ENCODE results near the gene FAF2. TPM values are rescaled to one million over a fixed set of nuclear protein-coding genes. Genes with fewer than 3 reads are reported as not detected.
"Not testable (repeated sequence)": the region's sequence is repeated elsewhere in the genome, so short reads cannot be mapped to it uniquely, and the experiment has no call there.

Gene FAF2
- total RNA-seq, 1 experiment from 2014 or later, result 66.9 TPM

DNA sequence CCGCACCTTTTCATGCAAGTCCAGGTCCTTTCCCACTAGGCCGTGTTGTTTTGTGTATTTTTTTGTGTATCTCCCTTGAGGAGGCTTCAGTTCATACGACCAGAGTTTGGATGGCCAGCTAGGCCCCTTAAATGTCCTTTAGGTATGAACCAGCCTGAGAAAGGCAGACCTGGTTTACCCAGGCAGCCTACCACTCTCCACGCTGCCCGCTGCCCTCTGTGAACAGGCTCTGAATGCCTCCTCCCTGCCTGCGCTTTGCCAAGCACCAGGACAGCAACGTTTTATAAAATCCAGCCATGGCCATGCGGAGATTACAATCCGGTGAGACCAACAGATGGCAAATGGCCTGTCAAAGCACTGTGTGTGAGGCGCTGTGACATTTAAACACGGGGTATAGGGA is 31.2 kb upstream of the FAF2 start:
- no peak for DNase-seq (ENCODE audit: low read depth)

DNA sequence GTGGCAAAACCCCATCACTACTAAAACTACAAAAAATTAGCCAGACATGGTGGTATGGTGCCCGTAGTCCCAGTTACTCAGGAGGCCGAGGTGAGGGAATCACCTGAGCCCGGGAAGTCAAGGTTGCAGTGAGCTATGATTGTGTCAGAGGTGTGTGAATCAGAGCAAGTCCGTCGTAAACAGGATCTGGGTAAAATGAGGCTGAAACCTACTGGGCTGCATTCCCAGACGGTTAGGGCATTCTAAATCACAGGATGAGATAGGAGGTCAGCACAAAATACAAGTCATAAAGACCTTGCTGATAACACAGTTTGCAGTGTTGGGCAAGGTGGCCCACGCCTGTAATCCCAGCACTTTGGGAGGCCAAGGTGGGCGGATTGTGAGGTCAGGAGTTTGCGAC is 29.9 kb upstream of the FAF2 start:
- DNase-seq (ENCODE audit: low read depth), result no peak

DNA sequence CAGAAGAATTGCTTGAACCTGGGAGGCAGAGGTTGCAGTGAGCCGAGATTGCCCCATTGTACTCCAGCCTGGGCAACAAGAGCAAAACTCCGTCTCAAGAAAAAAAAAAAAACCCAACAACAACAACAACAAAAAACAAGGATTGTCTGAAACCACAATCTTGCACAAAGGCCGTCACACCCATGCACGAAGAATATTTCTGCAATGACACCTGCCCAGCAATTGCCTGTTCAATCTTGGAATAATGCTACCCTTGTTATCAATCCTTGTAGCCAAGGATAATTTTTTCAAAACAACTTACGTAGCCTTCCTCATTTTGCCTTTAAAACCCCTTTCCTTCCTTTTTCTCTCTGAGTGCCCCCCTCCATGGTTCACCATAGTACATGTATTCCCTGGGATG is 28.1 kb upstream of the FAF2 start:
- no peak for DNase-seq (ENCODE audit: low read depth)

DNA sequence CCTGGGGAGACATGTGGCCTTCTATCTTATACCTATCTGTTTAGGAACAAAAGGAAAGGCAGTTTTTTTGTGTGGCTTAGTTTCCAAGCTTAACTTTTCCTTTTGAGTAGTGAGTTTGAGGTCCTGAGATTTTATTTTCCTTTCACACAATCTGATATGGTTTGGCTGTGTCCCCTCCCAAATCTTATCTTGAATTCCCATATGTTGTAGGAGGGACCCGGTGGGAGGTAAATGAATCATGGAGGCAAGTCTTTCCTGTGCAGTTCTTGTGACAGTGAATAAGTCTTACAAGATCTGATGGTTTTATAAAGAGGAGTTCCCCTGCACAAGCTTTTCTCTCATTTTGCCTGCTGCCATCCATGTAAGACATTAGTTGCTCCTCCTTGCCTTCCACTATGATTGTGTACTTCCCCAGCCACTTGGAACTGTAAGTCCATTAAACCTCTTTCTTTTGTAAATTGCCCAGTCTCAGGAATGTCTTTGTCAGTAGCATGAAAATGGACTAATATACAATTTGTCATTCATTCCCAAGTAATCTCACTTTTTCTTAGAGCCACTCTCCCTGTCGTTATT is 27.1 kb upstream of the FAF2 start:
- no peak for DNase-seq (ENCODE audit: low read depth)

DNA sequence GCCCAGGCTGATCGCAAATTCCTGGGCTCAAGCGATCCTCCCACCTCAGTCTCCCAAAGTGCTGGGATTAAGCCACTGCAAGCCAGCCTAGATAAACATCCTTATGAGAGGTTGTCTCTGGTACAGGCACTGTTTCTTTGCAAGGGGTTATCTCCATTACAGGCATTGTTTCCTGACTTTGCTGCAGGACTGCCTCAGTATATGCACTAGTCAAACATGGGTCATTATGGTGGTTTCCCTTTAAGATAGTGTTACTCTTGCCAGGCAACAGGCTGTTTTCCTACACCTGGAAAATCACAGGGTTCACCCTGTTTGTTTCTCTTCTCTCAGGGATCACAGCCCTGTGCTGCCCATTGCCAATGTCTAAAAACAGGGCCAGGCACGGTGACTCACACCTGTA is 24.0 kb upstream of the FAF2 start:
- no peak for DNase-seq (ENCODE audit: low read depth)

DNA sequence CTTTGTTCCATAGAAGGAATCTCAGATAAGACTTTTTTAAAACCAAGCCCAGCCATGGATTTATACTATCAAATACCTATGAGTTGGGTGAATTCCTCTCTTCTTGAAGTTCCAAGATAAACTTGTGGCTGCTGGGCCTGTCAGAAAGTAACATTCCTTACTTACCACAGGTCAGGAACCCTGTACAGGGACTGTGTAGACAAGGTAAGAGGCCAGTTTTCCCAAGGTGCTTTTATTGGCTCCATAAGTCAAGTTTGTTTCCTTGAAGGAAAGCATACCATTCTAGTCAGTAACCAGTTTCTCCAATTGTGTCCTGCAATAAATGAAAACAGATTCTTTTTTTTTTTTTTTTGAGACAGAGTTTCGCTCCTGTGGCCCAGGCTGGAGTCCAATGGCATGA is 23.0 kb upstream of the FAF2 start:
- no peak for DNase-seq (ENCODE audit: low read depth)

DNA sequence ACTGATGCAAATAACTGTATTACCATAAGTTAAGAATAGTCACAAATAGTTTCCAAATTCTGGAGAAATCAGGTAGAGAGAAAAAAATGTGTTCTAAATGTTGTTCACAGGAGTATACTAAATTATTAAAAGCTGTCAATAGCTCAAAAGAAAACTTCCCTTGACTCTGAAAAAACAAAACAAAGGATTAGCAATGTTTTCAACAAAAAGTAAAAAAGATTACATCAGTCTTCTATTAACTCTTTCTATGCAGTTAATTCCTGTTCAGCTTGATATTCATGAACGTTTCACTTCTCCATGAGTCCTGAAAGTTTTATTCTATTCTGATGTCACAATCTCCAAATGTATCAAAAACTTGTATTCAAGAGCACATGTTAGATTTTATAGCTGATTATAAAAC is 22.4 kb upstream of the FAF2 start:
- no peak for DNase-seq (ENCODE audit: low read depth)

DNA sequence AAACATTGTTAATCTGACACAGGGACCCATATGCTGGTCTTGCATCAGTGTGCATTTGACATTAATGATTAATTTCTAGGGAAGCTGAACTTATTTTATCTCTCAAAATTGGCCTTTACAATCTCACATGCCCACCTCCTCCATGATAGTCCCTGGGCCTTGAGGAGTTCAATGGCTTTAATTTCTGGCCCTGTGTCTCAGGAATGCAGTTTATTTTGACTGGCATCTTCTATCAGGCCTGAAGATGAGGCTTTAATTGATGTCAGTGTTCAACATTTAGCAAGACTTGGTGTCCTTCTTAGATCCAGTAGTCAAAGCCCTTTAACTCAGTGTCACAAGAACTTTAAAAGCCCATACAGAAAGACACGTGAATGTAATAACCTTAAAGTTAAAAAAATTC is 21.3 kb upstream of the FAF2 start:
- no peak for DNase-seq (ENCODE audit: low read depth)

DNA sequence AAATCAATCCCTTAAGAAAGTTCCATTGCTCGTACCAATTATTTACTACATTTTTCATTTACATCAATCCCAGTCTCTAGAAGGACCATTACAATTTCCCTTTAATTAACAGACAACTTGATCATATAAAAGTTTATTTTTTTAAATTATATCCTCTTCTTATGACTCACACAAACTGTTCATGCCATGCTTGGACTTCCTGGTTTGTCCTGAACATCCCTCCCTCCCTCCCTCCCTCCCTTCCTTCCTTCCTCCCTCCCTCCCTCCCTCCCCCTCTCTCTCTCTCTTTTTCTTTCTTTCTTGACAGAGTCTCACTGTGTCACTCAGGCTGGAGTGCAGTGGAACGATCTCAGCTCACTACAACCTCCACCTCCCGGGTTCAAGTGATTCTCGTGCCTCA is 20.2 kb upstream of the FAF2 start:
- DNase-seq (ENCODE audit: low read depth), result no peak

DNA sequence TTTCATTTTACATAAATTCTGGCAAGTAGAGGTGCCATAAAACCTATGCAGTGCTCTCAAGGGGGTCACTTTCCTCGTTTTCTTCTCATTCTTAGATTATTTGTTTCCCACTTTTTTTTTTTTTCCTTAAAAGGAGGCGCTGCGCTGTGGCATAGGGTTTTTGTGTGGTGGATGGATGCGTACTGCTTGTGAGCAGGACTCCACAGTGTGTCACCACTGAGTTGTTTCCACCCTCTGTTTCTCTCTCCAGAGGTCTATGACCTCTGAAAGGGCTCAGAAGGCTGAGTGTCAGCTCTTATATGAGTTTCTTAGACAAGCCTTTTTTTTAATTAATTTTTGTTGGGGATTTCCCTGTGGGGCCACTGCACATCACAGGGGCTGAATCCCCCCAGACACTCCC is 18.2 kb upstream of the FAF2 start:
- DNase-seq (ENCODE audit: low read depth), result no peak

DNA sequence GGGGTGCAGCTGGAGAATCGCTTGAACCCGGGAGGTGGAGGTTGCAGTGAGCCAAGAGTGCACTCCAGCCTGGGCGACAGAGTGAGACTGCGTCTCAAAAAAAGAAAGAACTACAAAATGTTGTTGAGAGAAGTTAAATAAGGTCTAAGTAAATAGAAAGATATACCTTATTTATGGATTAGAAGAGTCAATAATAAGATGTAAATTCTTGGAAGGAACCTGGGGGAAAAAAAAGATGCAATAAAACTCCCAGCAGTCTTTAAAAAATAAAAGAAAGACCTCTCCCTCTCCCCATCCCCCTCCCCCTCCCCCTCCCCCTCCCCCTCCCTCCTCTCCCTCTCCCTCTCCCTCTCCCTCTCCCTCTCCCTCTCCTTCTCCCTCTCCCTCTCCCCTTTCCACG is 15.5 kb upstream of the FAF2 start:
- no peak for DNase-seq (ENCODE audit: low read depth)

DNA sequence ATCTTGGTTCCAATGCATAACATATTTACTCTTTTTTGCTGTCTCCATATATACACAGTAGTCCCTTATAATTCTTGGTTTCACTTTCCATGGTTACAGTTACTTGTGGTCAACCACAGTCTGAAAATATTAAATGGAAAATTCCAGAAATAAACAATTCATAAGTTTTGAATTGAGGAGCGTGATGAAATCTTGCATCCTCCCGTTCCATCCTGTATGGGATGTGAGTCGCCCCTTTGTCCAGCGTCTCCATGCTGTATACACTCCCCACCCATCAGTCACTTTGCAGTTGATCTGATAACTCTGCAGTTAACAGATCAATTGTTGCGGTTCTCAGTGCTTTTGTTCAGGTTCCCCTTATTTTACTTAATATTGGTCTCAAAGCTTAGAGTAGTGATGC is 11.5 kb upstream of the FAF2 start:
- DNase-seq (ENCODE audit: low read depth), result peak; percentile 85

DNA sequence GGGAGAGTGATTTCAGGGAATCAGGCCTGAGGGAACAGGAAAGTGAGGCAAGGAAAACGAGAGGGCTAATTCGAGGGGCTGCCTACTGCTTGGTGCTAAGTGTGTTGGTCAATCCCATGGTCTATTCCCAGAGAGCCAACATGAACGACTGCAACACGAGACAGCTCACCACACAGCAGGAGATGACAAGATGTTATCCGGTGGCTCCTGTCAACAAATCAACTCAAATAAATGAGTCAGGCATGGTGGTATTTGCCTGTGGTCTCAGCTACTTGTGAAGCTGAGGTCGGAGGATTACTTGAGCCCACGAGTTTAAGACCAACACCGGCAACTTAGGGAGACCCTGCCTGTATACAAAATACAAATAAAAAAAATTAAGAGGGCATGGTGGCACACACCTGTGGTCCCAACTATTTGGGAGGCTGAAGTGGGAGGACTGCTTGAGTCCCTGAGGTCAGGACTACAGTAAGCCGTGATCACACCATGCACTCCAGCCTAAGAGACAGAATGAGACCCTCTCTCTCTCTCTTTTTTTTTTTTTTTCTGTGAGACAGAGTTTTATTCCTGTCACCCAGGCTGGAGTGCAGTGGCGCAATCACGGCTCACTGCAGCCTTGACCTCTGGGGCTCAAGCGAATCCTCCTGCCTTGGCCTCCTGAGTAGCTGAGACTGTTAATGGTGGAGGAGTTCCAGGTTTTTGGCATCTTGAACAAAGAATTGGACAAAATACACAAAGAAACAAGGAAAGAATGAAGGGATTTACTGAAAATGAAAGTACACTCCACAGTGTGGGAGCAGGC is 9.0 kb upstream of the FAF2 start:
- DNase-seq (ENCODE audit: low read depth), result peak; percentile 98

DNA sequence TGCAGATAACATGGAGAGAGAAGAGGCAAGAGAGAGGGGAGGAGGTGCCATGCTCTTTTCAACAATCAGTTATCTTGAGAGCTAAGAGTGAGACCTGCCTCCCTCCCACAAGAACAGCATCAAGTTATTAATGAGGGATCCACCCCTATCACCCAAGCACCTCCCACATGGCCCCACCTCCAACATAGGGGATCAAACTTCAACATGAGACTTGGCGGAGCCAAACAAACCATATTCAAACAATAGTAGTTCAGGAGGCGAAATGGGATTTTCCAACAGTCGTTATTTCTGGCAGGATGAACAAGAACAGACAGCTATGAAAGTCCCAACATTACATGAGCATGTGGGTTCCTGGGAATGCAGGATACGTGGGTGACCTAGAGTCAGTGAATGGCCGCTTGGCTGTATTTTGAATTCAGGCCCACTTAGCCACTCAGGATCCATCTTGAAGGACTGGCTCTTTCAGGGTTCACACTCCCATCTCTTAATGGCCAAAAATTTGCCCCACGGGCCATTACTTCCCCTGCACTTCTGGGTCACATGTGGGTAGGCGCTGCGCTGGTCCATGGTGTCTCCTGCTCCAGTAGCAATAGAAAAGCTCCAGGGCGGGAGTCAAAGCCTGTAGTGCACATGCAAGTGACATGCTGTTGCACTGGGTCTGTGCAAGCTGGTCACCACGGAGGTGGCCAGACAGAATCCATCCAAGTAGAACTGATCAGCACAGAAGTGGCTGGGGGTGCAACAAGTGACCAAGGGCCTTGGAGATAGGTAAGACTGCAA is 7.1 kb upstream of the FAF2 start:
- DNase-seq (ENCODE audit: low read depth), result no peak

DNA sequence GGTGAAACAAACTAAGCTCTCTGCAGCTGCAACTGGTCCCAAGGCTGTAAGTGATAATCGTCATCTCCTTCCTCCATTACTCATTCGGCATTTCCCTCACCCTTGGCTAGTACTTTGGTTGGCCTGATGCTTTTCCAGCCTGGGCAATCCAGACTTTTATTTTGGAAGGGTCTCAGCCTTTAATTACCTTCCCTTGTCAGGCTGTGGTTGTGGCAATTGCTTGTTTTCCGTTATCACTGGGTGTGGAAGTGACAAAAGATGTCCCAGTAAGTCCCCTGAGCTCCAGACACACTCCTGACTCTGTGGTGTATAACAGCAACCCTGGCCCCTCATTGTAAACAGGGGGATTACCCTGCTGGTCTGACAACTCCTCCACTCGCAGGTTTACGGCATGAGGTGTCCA is 6.3 kb upstream of the FAF2 start:
- peak; percentile 84 for DNase-seq (ENCODE audit: low read depth)

DNA sequence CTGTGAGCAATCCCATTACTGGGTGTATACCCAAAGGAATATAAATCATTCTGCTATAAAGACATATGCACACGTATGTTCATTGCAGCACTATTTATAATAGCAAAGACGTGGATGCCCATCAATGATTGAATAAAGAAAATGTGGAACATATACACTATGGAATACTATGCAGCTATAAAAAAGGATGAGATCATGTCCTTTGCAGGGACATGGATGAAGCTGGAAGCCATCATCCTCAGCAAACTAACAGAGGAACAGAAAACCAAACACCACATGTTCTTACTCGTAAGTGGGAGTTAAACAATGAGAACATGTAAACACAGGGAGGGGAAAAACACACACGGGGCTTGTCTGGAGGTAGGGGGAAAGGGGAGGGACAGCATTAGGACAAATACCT is 5.3 kb upstream of the FAF2 start:
- not testable (repeated sequence) for DNase-seq (ENCODE audit: low read depth)

DNA sequence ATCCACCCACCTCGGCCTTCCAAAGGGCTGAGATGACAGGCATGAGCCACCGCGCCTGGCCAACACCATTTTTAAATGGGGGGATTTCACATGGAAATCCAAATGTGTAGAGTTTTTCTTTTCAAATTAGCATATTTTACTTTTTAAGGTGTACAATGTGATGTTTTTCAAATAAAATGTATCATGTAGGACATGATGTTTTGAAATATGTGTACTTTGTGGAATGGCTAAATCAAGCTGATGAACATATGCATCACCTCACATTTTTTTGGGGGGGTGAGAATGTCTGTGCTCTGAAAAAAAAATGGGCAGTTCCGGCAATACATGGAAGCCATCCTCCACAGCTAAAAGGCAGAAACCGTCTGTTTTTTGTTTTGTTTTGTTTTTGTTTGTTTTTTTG is 3.4 kb upstream of the FAF2 start:
- no peak for DNase-seq (ENCODE audit: low read depth)

DNA sequence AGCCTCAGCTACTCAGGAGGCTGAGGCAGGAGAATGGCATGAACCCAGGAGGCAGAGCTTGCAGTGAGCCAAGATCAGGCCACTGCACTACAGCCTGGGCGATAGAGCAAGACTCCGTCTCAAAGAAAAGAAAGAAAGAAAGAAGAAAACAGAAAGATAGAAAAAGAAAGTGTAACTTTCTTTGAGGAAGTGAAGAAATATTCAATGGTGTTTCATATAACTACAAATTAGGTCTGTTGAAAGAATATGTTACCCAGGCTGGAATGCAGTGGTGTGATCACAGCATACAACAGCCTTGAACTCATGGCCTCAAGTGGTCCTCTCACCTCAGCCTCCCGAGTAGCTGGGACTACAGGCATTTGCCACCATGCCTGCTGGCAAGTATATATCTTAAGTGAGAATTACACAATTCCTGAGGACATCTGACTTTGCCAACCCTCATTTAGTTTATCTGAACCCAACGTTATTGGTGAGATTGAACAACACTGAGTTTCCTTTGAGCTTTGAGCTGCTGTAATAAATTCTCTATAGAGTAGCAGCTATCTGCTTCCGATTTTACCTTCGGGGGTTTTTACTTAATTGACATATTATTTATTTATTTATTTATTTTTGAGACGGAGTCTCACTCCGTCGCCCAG is 2.0 kb upstream of the FAF2 start:
- DNase-seq (ENCODE audit: low read depth), result no peak

DNA sequence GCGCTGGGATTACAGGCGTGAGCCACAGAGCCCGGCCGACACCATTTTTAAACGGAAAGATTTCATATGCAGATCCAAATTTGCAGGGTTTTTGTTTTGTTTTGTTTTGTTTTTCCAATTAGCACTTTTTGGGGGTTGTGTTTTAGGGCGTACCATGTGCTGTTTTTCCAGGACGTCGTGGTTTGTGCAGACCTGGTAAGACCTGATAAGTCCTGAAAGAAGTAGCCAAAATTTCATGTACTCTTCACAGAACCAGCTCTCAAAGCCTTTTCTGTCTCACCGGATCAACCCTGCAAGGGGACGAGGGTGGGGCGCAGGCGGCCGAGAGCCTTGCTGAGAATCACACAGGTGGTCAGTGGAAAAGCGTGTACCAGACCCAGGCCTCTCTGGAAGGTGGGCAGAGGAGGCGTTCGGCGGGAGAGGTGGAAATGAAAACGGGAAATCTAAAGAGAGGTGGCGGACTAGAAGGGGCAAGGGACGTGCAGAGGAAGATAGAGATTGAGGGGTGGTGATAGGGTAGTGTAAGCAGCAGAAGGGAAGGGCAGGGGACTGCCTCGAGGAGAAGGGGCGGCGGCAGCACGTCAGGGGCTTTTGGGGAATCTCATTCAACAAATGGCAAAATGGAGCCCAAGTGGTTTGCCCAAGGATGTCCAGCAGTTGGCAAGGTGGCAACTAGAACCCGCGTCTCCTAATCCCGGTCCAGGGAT is 1.1 kb upstream of the FAF2 start:
- no peak for DNase-seq (ENCODE audit: low read depth)

DNA sequence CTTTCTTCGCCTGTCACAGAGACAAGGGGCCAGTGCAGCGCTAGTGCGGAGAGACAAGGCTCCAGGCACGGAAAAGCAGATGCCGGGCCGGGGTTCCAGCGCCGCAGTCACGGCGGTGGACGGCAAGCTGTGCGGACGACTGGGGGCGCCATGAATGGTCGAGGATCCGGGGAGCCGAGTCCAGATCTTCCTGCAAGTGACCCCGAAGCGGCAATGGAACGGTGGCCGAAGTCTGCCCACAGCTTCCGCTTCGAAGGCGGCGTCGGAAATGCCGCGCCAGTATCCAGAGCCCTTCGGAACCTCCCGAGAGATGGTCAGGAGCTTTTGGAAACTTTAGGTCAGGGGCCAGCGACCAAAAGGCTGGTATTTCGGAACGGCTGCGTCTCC is 601 bp upstream of the FAF2 start:
- DNase-seq (ENCODE audit: low read depth), result no peak

DNA sequence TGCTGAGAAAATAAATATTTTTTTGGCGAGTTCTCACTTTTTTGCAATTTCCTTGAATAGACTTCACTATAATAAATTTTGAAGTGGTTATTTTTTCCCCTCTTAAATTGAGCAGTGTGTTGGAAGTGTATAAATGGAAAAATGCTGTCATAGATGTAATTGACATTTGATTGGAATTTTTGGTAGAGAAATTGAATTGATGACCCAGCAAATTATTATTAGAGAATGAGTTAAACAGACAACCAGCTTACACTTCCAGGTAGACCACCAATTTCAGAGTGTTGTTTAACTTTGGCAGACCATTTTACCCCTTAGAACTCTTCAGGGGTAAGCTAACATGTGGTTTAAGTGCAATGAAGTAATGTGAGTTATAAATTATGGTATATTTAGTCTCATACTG is 1.9 kb downstream of the FAF2 start:
- DNase-seq (ENCODE audit: low read depth), result no peak

All from HT1080 (cell line).